ENCODE results near the gene TRERF1.

GRCh38 chr6:42287756-42288155 is 164.0 kb downstream of the TRERF1 start:
- TF ChIP-seq POLR2A (IDR thresholded peaks at IDR 0.05) (no peak), POLR2AphosphoS5 (IDR thresholded peaks at IDR 0.05) (no peak)

Measured in prostate gland (tissue), 1 donor.